C4-2B (cell line): Measurements from ENCODE around the gene ZBTB24.

Source experiments
- H3K27ac ChIP-seq: fragments of 450-650 bp; 2 replicates; pipeline ENCODE4 v1.5.1; 2017
- ZFX ChIP-seq: fragments of 450-650 bp; IDR thresholded peaks from 2 replicates; pipeline ENCODE4 v1.6.1; 2017
- TF ChIP-seq, protein P1 (sequence below): fragments of 450-650 bp; conservative IDR thresholded peaks from 2 replicates; pipeline ENCODE4 v1.5.1; 2017; ENCODE audit warnings: mild to moderate bottlenecking

The ZBTB24 gene

DNA sequence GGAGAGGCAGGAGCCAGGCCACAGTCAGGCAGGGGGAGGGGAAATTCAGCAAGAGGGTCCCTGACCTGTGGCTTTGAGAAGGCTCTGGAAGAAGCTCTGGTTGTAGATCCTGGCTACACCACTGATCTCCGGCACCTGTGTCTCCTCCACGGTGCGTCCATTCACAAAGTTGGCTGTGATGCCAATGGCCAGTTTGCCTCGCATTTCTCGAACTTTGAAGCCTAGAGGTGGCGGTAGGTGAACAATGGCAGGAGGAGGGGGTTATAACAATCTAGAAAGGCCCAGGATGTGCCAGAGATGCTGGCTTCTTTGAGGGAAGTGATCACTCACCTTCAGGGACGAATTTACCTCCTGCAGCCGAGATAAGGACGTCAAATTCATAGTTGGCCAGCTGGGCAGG is 30.8 kb downstream of the ZBTB24 start:
- no peak for TF ChIP-seq ZFX
- TF ChIP-seq, protein P1, sequence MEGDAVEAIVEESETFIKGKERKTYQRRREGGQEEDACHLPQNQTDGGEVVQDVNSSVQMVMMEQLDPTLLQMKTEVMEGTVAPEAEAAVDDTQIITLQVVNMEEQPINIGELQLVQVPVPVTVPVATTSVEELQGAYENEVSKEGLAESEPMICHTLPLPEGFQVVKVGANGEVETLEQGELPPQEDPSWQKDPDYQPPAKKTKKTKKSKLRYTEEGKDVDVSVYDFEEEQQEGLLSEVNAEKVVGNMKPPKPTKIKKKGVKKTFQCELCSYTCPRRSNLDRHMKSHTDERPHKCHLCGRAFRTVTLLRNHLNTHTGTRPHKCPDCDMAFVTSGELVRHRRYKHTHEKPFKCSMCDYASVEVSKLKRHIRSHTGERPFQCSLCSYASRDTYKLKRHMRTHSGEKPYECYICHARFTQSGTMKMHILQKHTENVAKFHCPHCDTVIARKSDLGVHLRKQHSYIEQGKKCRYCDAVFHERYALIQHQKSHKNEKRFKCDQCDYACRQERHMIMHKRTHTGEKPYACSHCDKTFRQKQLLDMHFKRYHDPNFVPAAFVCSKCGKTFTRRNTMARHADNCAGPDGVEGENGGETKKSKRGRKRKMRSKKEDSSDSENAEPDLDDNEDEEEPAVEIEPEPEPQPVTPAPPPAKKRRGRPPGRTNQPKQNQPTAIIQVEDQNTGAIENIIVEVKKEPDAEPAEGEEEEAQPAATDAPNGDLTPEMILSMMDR, result no peak
- H3K27ac ChIP-seq, result no peak overlapping the region; the same call in 1 of the 2 replicates

DNA sequence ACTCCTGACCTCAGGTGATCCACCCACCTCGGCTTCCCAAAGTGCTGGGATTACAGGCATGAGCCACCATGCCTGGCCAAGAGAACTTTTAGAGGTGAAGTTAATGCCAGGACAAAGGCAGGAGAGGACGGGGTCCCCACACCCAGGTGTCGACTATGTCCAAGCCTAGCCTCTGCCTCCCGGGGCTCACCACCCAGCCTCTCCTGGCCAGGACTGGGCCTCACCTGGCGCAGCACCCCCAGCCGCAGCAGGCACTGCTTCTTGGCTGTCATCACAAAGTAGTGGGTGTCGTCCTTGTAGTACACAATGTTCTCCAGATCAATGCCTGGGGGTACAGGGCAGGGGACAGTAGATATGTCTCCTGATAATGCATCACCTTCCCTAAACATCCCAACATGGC is 31.6 kb downstream of the ZBTB24 start:
- TF ChIP-seq, protein P1, result no peak
- TF ChIP-seq ZFX, result no peak
- H3K27ac ChIP-seq, result no peak overlapping the region; the same call in 1 of the 2 replicates

DNA sequence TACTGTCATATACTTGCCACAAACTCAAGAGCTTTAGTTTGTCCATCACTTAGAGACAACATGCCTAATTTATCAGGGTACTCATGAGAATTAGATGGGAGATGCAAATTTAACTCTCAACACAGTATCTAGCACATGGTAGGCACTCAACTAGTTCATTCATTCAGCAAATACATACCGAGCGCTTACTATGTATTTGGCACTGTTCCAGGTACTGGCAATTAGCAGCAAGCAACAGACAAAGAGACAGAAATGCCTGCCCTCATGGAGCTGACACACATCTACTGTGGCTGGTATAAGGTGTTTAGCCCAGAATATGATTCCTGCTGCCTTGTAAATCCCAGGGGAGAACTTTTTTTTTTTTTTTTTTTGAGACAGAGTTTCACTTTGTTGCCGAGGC is 32.2 kb downstream of the ZBTB24 start:
- TF ChIP-seq ZFX, result no peak
- TF ChIP-seq, protein P1, result no peak
- H3K27ac ChIP-seq, result no peak overlapping the region

DNA sequence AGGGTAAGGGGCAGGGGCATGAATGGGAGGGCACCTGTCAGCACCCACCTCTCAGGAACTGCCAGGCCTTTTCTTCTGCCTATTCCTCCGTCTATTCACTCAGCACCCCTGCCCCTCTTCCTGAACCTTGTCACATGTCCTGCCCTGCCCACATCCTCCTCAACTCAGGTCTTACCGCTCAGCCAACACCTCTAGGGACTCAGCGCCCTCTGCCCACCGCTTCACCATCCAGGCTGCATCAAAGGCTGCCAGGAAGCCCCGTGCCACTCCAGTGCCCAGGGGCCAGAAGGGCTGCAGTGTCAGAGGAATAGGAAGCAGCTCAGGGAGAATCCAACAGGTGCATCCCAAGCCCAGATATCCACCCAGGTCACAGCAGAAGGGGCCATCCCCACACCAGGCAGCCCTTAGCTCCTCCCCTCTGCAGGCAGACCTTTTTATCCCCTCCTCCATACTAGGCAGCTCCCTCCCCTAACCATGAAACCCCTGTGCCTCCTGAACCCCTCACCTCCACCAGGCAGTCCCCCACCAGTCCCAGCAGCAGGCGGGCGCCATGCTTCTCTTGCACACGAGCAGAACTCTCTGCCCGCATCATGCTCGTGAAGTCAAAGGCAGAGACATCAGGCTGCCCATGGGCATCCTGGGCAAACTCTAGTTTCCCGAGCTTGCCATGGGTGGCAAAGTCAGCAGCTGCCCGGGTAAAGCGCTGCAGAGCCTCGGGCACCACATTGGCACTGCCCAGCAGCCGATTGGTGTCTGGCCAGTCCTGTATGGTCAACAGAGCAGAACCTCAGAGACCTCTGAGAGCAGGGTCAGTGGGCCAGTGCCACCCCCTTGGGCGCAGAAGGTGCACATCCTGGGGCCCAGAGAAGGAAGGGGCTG is 33.0 kb downstream of the ZBTB24 start:
- no peak overlapping the region for H3K27ac ChIP-seq

DNA sequence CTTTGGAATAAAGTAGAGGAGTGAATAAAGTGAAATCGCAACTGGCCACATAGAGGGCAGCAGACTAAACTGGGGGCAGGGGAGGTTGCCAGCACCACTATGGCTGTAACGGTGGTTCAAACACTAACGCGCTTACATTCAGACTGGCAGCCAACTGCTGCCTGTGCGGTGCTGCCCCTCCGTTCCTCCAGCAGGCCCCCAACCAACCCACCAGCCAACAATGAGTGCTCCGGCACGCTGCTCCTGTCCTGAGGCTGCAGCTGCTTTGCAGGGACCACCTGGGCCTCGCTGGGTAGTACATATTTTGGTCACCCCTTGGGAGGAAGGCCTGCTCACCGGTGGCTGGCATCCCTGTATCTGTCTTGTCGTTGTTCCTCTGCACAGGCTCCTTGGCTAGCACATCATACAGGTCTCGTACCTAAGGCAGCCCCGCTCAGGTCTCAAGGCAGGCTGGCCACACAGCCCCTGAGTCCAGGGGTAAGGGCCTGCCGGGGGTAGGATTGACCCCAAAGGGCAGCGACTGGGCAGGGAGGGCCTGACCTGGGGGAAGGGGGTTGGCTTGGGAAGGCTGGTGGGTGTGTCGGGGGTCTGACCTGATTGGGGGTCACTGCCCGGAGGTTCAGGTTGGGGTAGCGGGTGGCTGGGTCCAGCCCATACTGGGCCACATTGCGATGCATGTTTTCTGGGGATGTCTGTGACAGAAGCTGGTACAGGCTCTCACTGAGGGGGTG is 33.8 kb downstream of the ZBTB24 start:
- H3K27ac ChIP-seq, result no peak overlapping the region
- no peak for TF ChIP-seq ZFX
- TF ChIP-seq, protein P1, result no peak

More for the DNA sequence above, 33.0 kb downstream of the ZBTB24 start:
- no peak for TF ChIP-seq ZFX
- TF ChIP-seq, protein P1, result no peak

DNA sequence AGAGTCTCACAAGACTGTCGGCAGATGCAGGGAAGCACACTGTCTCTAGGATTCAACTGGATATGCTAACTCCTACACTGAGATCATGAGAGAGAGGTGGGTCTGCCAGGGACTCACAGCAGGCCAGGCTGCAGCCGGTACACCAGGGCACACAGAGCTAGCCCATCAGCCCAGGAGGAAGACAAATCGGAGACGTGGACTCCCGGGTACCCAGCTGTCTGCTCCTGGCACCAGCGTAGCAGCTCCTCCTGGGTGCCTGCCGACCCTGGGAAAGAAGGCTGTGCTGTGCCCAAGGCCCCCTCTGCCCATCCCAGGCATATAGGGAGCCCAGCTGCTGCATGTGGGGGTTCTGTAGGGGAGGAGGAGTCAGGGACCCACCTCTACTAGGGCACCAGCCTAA is 34.4 kb downstream of the ZBTB24 start:
- no peak overlapping the region for H3K27ac ChIP-seq
- TF ChIP-seq, protein P1, result no peak
- no peak for TF ChIP-seq ZFX

DNA sequence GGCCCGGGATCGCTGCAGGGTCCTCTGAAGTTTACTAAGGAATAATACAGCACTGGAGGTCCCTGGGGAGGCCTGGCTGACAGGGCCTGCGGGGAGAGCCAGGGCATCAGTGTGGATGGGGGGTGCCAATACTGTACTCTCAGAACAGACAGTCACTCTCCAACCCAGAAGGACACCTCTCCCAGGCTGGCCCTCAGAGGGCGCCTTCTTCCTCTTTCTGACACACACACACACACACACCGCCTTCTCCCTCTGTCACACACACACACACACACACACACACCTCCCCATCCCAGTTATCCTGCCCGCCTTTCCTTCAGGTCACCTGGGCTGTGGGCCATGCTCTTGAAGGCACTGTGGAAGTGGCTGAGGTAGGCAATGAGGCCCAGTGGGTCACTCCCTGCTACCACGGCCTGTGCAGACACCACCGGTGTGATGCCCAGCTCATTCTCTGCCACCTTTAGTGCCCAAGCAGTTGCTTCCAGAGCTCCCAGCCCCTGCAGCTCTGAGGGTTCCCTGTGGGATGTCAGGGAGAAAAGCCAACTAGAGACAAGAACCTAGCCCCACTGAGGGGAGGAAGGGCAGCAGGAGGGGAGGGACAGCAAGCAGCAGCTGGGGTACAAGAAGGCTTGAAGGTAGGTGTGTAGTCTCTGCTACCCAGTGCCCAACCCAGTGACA is 35.0 kb downstream of the ZBTB24 start:
- no peak overlapping the region for H3K27ac ChIP-seq
- TF ChIP-seq, protein P1, result no peak
- no peak for TF ChIP-seq ZFX
